Loucy (cell line): ENCODE data around the gene ARRDC3.
"Not testable (repeated sequence)": the region's sequence is repeated elsewhere in the genome, so short reads cannot be mapped to it uniquely, and the experiment has no call there.

Source experiments
- H2AFZ ChIP-seq: fragments of 200-600 bp; sonication (generic); 2 replicates; pipeline ENCODE4 v1.6.0; 2016; ENCODE audit warnings: antibody characterized with exemption, mild to moderate bottlenecking, low read length, moderate library complexity
- H3F3A ChIP-seq: fragments of 200-600 bp; 2 replicates; pipeline ENCODE4 v1.6.0; 2016; ENCODE audit warnings: antibody characterized with exemption, low read depth, mild to moderate bottlenecking
- H3K27me3 ChIP-seq: fragments of 200-600 bp; sonication (generic); 2 replicates; pipeline ENCODE4 v1.6.1; 2014; ENCODE audit warnings: low read length, mild to moderate bottlenecking; ENCODE audit not compliant: insufficient read depth, poor library complexity, severe bottlenecking
- H3K36me3 ChIP-seq: fragments of 200-600 bp; sonication (generic); 2 replicates; pipeline ENCODE4 v1.6.1; 2016; ENCODE audit warnings: low read length; ENCODE audit not compliant: insufficient read depth
- H3K4me1 ChIP-seq: fragments of 200-600 bp; sonication (generic); 2 replicates; pipeline ENCODE4 v1.5.1; 2014; ENCODE audit warnings: low read length, mild to moderate bottlenecking; ENCODE audit not compliant: insufficient read depth, poor library complexity, severe bottlenecking
- H3K4me2 ChIP-seq: fragments of 200-600 bp; sonication (generic); 2 replicates; pipeline ENCODE4 v1.6.0; 2014; ENCODE audit warnings: antibody characterized with exemption, low read length, low read depth, mild to moderate bottlenecking; ENCODE audit not compliant: poor library complexity, severe bottlenecking
- H3K4me3 ChIP-seq: fragments of 200-600 bp; sonication (generic); 2 replicates; pipeline ENCODE4 v1.5.1; 2014; ENCODE audit warnings: low read length, mild to moderate bottlenecking, mixed read lengths; ENCODE audit not compliant: poor library complexity, severe bottlenecking
- H3K79me2 ChIP-seq: fragments of 200-600 bp; sonication (generic); 2 replicates; pipeline ENCODE4 v1.6.1; 2014; ENCODE audit warnings: low read length; ENCODE audit not compliant: insufficient read depth
- H3K9ac ChIP-seq: fragments of 200-600 bp; sonication (generic); 2 replicates; pipeline ENCODE4 v1.6.0; 2014; ENCODE audit warnings: mild to moderate bottlenecking, low read depth, low read length, moderate library complexity; ENCODE audit not compliant: poor library complexity, severe bottlenecking
- H3K9me2 ChIP-seq: fragments of 200-600 bp; sonication (generic); replicated peaks from 2 replicates; pipeline ENCODE4 v1.6.1; 2016; ENCODE audit warnings: low read depth, low read length, mixed read lengths
- H3K9me3 ChIP-seq: fragments of 200-600 bp; sonication (generic); 2 replicates; pipeline ENCODE4 v1.6.1; 2014; ENCODE audit warnings: mild to moderate bottlenecking, antibody characterized with exemption, low read length, low read depth; ENCODE audit not compliant: insufficient read depth
- H4K20me1 ChIP-seq: fragments of 200-600 bp; sonication (generic); 2 replicates; pipeline ENCODE4 v1.6.0; 2014; ENCODE audit warnings: antibody characterized with exemption, low read length, mild to moderate bottlenecking; ENCODE audit not compliant: insufficient read depth, poor library complexity, severe bottlenecking
- CTCF ChIP-seq: fragments of 200-600 bp; sonication (generic); conservative IDR thresholded peaks from 2 replicates; pipeline ENCODE4 v1.5.1; 2014; ENCODE audit warnings: mild to moderate bottlenecking, antibody characterized with exemption, low read length
- EZH2phosphoT487 ChIP-seq: fragments of 200-600 bp; IDR thresholded peaks from 2 replicates; pipeline ENCODE4 v1.6.1; 2018; ENCODE audit warnings: antibody characterized with exemption, mild to moderate bottlenecking, moderate library complexity, borderline replicate concordance

Gene ARRDC3

GRCh38 chr5:91397791-91398190 is 14.7 kb upstream of the ARRDC3 start:
- no peak overlapping the region for H3K4me2 ChIP-seq

GRCh38 chr5:91390268-91390667 is 7.2 kb upstream of the ARRDC3 start:
- H3K79me2 ChIP-seq = no peaks in the 10 kb centered on the region
- no peak overlapping the region for H2AFZ ChIP-seq
- no peaks in the 10 kb centered on the region for H3K36me3 ChIP-seq
- H3F3A ChIP-seq = no peaks in the 10 kb centered on the region
- no peak for TF ChIP-seq CTCF
- no peak for TF ChIP-seq EZH2phosphoT487
- H4K20me1 ChIP-seq = no peaks in the 10 kb centered on the region
- H3K9me3 ChIP-seq = no peaks in the 10 kb centered on the region
- H3K4me1 ChIP-seq = no peaks in the 10 kb centered on the region
- H3K4me2 ChIP-seq = no peak overlapping the region
- H3K9ac ChIP-seq = no peak overlapping the region
- no peaks in the 10 kb centered on the region for H3K9me2 ChIP-seq
- no peak overlapping the region for H3K4me3 ChIP-seq
- H3K27me3 ChIP-seq = no peaks in the 10 kb centered on the region

More at GRCh38 chr5:91397791-91398190, 14.7 kb upstream of the ARRDC3 start:
- no peaks in the 10 kb centered on the region for H3F3A ChIP-seq
- H3K9me2 ChIP-seq = no peaks in the 10 kb centered on the region
- no peaks in the 10 kb centered on the region for H3K36me3 ChIP-seq
- H2AFZ ChIP-seq = no peak overlapping the region
- H3K9ac ChIP-seq = no peak overlapping the region
- TF ChIP-seq CTCF (no peak), EZH2phosphoT487 (no peak)
- no peaks in the 10 kb centered on the region for H4K20me1 ChIP-seq
- no peaks in the 10 kb centered on the region for H3K79me2 ChIP-seq
- H3K4me1 ChIP-seq = no peaks in the 10 kb centered on the region
- no peaks in the 10 kb centered on the region for H3K9me3 ChIP-seq
- no peaks in the 10 kb centered on the region for H3K27me3 ChIP-seq
- no peak overlapping the region for H3K4me3 ChIP-seq

- not testable (repeated sequence) for H3K9me2 ChIP-seq, H3K9me3 ChIP-seq, H2AFZ ChIP-seq, H3K4me3 ChIP-seq, H3K36me3 ChIP-seq, H3K79me2 ChIP-seq, H3K4me1 ChIP-seq, H4K20me1 ChIP-seq, H3K27me3 ChIP-seq, H3K9ac ChIP-seq, H3K4me2 ChIP-seq, H3F3A ChIP-seq
Measured at GRCh38 chr5:91389555-91389954, 6.4 kb upstream of the ARRDC3 start.

- H3F3A ChIP-seq = no peaks in the 10 kb centered on the region
- H3K4me2 ChIP-seq = no peak overlapping the region
- H3K79me2 ChIP-seq = no peaks in the 10 kb centered on the region
- H3K9me2 ChIP-seq = no peaks in the 10 kb centered on the region
- H3K9ac ChIP-seq = no peak overlapping the region
- TF ChIP-seq CTCF (no peak), EZH2phosphoT487 (no peak)
- no peak overlapping the region for H3K4me3 ChIP-seq
- no peak overlapping the region for H2AFZ ChIP-seq
- peaks cover 8% of the 10 kb centered on the region for H3K4me1 ChIP-seq
- H3K36me3 ChIP-seq = no peaks in the 10 kb centered on the region
- H3K27me3 ChIP-seq = no peaks in the 10 kb centered on the region
- no peaks in the 10 kb centered on the region for H3K9me3 ChIP-seq
- H4K20me1 ChIP-seq = no peaks in the 10 kb centered on the region
Measured at GRCh38 chr5:91388362-91388761, 5.2 kb upstream of the ARRDC3 start.
